Neural progenitor cell (in vitro differentiated cells): ENCODE measurements around the gene PRB4.

Experiments used
- CTCF ChIP-seq: fragments of 200-600 bp; sonication (generic); IDR thresholded peaks from 2 replicates; pipeline ENCODE4 v1.5.1; 2017; ENCODE audit warnings: antibody characterized with exemption, mild to moderate bottlenecking
- EZH2 ChIP-seq: fragments of 200-600 bp; sonication (generic); IDR thresholded peaks from 2 replicates; pipeline ENCODE4 v1.6.1; 2017; ENCODE audit warnings: antibody characterized with exemption, mild to moderate bottlenecking, moderate library complexity
- EZH2phosphoT487 ChIP-seq: fragments of 200-600 bp; sonication (generic); IDR thresholded peaks from 2 replicates; pipeline ENCODE4 v1.6.1; 2017; ENCODE audit warnings: antibody characterized with exemption

- TF ChIP-seq CTCF (no peak), EZH2phosphoT487 (no peak), EZH2 (no peak)
These were observed 11.7 kb upstream of the PRB4 start for GRCh38 chr12:11321980-11322379.
